Fibroblast of lung (primary cell): Measurements from ENCODE around the gene KCTD4. TPM values are rescaled to one million over a fixed set of nuclear protein-coding genes. Genes with fewer than 3 reads are reported as not detected.

Experiments used
- DNase-seq, 2 donors: peaks; one replicate each; pipeline versions ENCODE4 v3.0.0 to v3.0.0-alpha.2; 2010; ENCODE audit warnings: low read depth in 2 of 2
- H2AFZ ChIP-seq: 2 replicates; pipeline ENCODE4 v1.5.1; 2012; ENCODE audit warnings: low read length, control low read depth, inconsistent platforms
- H3K27ac ChIP-seq: 2 replicates; pipeline ENCODE4 v1.5.1; 2011; ENCODE audit warnings: low read length, control low read depth; ENCODE audit not compliant: insufficient read depth
- H3K27me3 ChIP-seq: 2 replicates; pipeline ENCODE4 v1.5.1; 2011; ENCODE audit warnings: mild to moderate bottlenecking, low read length; ENCODE audit not compliant: control insufficient read depth, insufficient read depth
- H3K36me3 ChIP-seq: 2 replicates; pipeline ENCODE4 v1.5.1; 2011; ENCODE audit warnings: low read length; ENCODE audit not compliant: control insufficient read depth, insufficient read depth
- H3K4me1 ChIP-seq: 2 replicates; pipeline ENCODE4 v1.5.1; 2011; ENCODE audit warnings: low read length; ENCODE audit not compliant: control insufficient read depth, insufficient read depth; ENCODE audit errors: extremely low read depth
- H3K4me2 ChIP-seq: 2 replicates; pipeline ENCODE4 v1.5.1; 2011; ENCODE audit warnings: low read length, control low read depth; ENCODE audit not compliant: insufficient read depth; ENCODE audit errors: extremely low read depth
- H3K4me3 ChIP-seq, 4 experiments: fragments of 200-600 bp in 1 of 4; sonication (generic) in 1 of 4; replicated peaks in 1 of 4; 2 replicates each; pipeline ENCODE4 v1.5.1; 2011 to 2016; ENCODE audit warnings: low read length in 4 of 4, low read depth in 3 of 4, mild to moderate bottlenecking in 3 of 4, control low read depth in 2 of 4, inconsistent platforms in 1 of 4, mixed read lengths in 1 of 4; ENCODE audit not compliant: insufficient read depth in 1 of 4; ENCODE audit errors: control extremely low read depth in 1 of 4
- H3K79me2 ChIP-seq: 2 replicates; pipeline ENCODE4 v1.5.1; 2012; ENCODE audit warnings: mild to moderate bottlenecking, low read length, inconsistent platforms; ENCODE audit not compliant: control insufficient read depth, insufficient read depth
- H3K9ac ChIP-seq: 2 replicates; pipeline ENCODE4 v1.5.1; 2011; ENCODE audit warnings: mild to moderate bottlenecking, low read length, control low read depth; ENCODE audit not compliant: insufficient read depth
- H3K9me3 ChIP-seq: 2 replicates; pipeline ENCODE4 v1.5.1; 2012; ENCODE audit warnings: low read depth, low read length; ENCODE audit not compliant: control insufficient read depth, insufficient read depth
- H4K20me1 ChIP-seq: 2 replicates; pipeline ENCODE4 v1.5.1; 2011; ENCODE audit warnings: low read length; ENCODE audit not compliant: control insufficient read depth, insufficient read depth; ENCODE audit errors: extremely low read depth
- CTCF ChIP-seq, 2 donors: IDR thresholded peaks in 1 of 2; conservative IDR thresholded peaks in 1 of 2; 1 replicate in 1 of 2; 2 replicates in 1 of 2; pipeline ENCODE4 v1.5.1; 2011 to 2012; ENCODE audit warnings: low read length in 2 of 2, control low read depth in 1 of 2, inconsistent platforms in 1 of 2, low read depth in 1 of 2, mild to moderate bottlenecking in 1 of 2
- EZH2 ChIP-seq: IDR thresholded peaks from 2 replicates; pipeline ENCODE4 v1.5.1; 2012; ENCODE audit warnings: low read length, control low read depth, mild to moderate bottlenecking; ENCODE audit errors: missing control alignments
- polyA plus RNA-seq, 2 donors: library from polyadenylated mRNA; depleted of rRNA in 1 of 2; stranded (reverse) in 1 of 2; unstranded in 1 of 2; fragments of >200 nt; gene quantifications; 2 replicates each; pipeline ENCODE4 v1.2.1, GENCODE V29; 2011 to 2012; ENCODE audit warnings: missing spikeins in 1 of 2
- total RNA-seq: library from RNA; depleted of rRNA; stranded (reverse); fragments of >200 nt; gene quantifications from 2 replicates; pipeline ENCODE4 v1.2.1, GENCODE V29; 2014

Gene KCTD4
- total and polyA plus RNA-seq, 2 donors (not counting 1 experiment from before 2014, with no cell fraction given): under 0.01 to 0.54 TPM

GRCh38 chr13:45196096-45196495, 4.7 kb downstream of the KCTD4 start:
- H3K4me3 ChIP-seq: no peak overlapping the region
- no peaks in the 10 kb centered on the region for H3K79me2 ChIP-seq
- no peak overlapping the region for H3K27ac ChIP-seq
- H3K4me1 ChIP-seq: peaks cover 13% of the 10 kb centered on the region
- no peaks in the 10 kb centered on the region for H3K27me3 ChIP-seq
- peak in 1 of 2 donors; percentile 40 for DNase-seq
- TF ChIP-seq CTCF (conservative IDR thresholded peaks at IDR 0.05 in 1 of 2, IDR thresholded peaks at IDR 0.05 in 1 of 2; ENCODE audit: low read depth in 1 of 2, low read length in 2 of 2): no peak
- no peak for TF ChIP-seq EZH2
- H4K20me1 ChIP-seq: no peaks in the 10 kb centered on the region
- H3K9ac ChIP-seq: no peak overlapping the region
- no peaks in the 10 kb centered on the region for H3K9me3 ChIP-seq
- H2AFZ ChIP-seq: no peak overlapping the region
- H3K4me2 ChIP-seq: no peak overlapping the region
- H3K36me3 ChIP-seq: no peaks in the 10 kb centered on the region

- H3K4me1 ChIP-seq: peaks cover 13% of the 10 kb centered on the region
- H3K36me3 ChIP-seq: no peaks in the 10 kb centered on the region
- H3K79me2 ChIP-seq: no peaks in the 10 kb centered on the region
- H3K27me3 ChIP-seq: no peaks in the 10 kb centered on the region
- H3K9me3 ChIP-seq: no peaks in the 10 kb centered on the region
- H3K4me2 ChIP-seq: no peak overlapping the region
- no peak for TF ChIP-seq CTCF (conservative IDR thresholded peaks at IDR 0.05 in 1 of 2, IDR thresholded peaks at IDR 0.05 in 1 of 2; ENCODE audit: low read depth in 1 of 2, low read length in 2 of 2)
- TF ChIP-seq EZH2: no peak
- H3K27ac ChIP-seq: no peak overlapping the region
- H2AFZ ChIP-seq: no peak overlapping the region
- no peaks in the 10 kb centered on the region for H4K20me1 ChIP-seq
- no peak for DNase-seq
- no peak overlapping the region for H3K4me3 ChIP-seq
- H3K9ac ChIP-seq: no peak overlapping the region
These were observed 5.4 kb downstream of the KCTD4 start for GRCh38 chr13:45195421-45195820.

- DNase-seq: peak; percentile 65 to 77
- no peak overlapping the region for H3K4me3 ChIP-seq
- no peaks in the 10 kb centered on the region for H4K20me1 ChIP-seq
- no peaks in the 10 kb centered on the region for H3K79me2 ChIP-seq
- H3K9me3 ChIP-seq: no peaks in the 10 kb centered on the region
- no peaks in the 10 kb centered on the region for H3K27me3 ChIP-seq
- TF ChIP-seq CTCF (conservative IDR thresholded peaks at IDR 0.05 in 1 of 2, IDR thresholded peaks at IDR 0.05 in 1 of 2; ENCODE audit: low read depth in 1 of 2, low read length in 2 of 2) (peak; percentile 45 to 68), EZH2 (no peak)
- H2AFZ ChIP-seq: no peak overlapping the region
- H3K36me3 ChIP-seq: no peaks in the 10 kb centered on the region
- no peak overlapping the region for H3K9ac ChIP-seq
- no peak overlapping the region for H3K27ac ChIP-seq
- H3K4me1 ChIP-seq: peaks cover 13% of the 10 kb centered on the region
- no peak overlapping the region for H3K4me2 ChIP-seq
These were observed 6.5 kb downstream of the KCTD4 start for GRCh38 chr13:45194081-45194939.
